Endothelial cell of umbilical vein (primary cell): ENCODE data around the gene FHIT. TPM values are rescaled to one million over a fixed set of nuclear protein-coding genes. Genes with fewer than 3 reads are reported as not detected.

Source experiments
- BruUV-seq: library from RNA; stranded (reverse); fragments of 400-500 nt; replicated peaks from 2 replicates; lab custom pipeline; 2021; lab: Mats Ljungman, UMichigan
- CTCF ChIA-PET: fragments of 300-600, 350-600 bp; sonication (Branson Sonifier 250); formaldehyde crosslinking; loops from one replicate; lab custom pipeline; 2021; ENCODE audit warnings: antibody characterized with exemption, inconsistent platforms; lab: Charles Lee
- POLR2A ChIA-PET: fragments of 300-600, 350-600 bp; sonication (Branson Sonifier 250); formaldehyde crosslinking; loops from one replicate; lab custom pipeline; 2021; ENCODE audit warnings: antibody characterized with exemption, inconsistent platforms; lab: Charles Lee
- DNase-seq: peaks from one replicate; pipeline ENCODE4 v3.0.0-alpha.2; 2011; ENCODE audit warnings: low read depth, low spot score
- FAIRE-seq: peaks from 2 replicates; lab custom pipeline; 2011; peaks lifted over from hg19 to GRCh38; lab: Jason Lieb, UNC
- H2AFZ ChIP-seq: 2 replicates; pipeline ENCODE4 v1.6.0; 2012; ENCODE audit warnings: low read depth, low read length, control low read depth, inconsistent platforms
- H3K27ac ChIP-seq: 2 replicates; pipeline ENCODE4 v1.5.1; 2011; ENCODE audit warnings: low read depth, mild to moderate bottlenecking, control low read depth, low read length, moderate library complexity; ENCODE audit not compliant: insufficient read depth
- H3K27me3 ChIP-seq, 2 experiments: 2 replicates each; pipeline versions ENCODE4 v1.6.0 to v1.6.1; 2011; ENCODE audit warnings: low read length in 2 of 2, mixed read lengths in 1 of 2; ENCODE audit not compliant: control insufficient read depth in 2 of 2, insufficient read depth in 2 of 2
- H3K36me3 ChIP-seq, 2 experiments: 2 replicates in 1 of 2; 3 replicates in 1 of 2; pipeline ENCODE4 v1.5.1; 2011; ENCODE audit warnings: low read length in 2 of 2, mild to moderate bottlenecking in 1 of 2, moderate library complexity in 1 of 2; ENCODE audit not compliant: control insufficient read depth in 2 of 2, insufficient read depth in 2 of 2; ENCODE audit errors: extremely low read depth in 1 of 2
- H3K4me1 ChIP-seq: 3 replicates; pipeline ENCODE4 v1.5.1; 2011; ENCODE audit warnings: mild to moderate bottlenecking, low read length; ENCODE audit not compliant: control insufficient read depth, insufficient read depth; ENCODE audit errors: extremely low read depth
- H3K4me2 ChIP-seq: 2 replicates; pipeline ENCODE4 v1.6.1; 2011; ENCODE audit warnings: low read length, control low read depth, mixed read lengths; ENCODE audit not compliant: insufficient read depth
- H3K4me3 ChIP-seq, 3 experiments: fragments of 200-600 bp in 1 of 3; sonication (generic), shearing (Covaris generic) in 1 of 3; replicated peaks in 1 of 3; 2 replicates each; pipeline ENCODE4 v1.5.1; 2011 to 2016; ENCODE audit warnings: control low read depth in 3 of 3, low read length in 3 of 3, mild to moderate bottlenecking in 2 of 3, inconsistent platforms in 1 of 3, low read depth in 1 of 3, moderate library complexity in 1 of 3; ENCODE audit not compliant: insufficient read depth in 1 of 3
- H3K79me2 ChIP-seq: 2 replicates; pipeline ENCODE4 v1.6.0; 2012; ENCODE audit warnings: low read length, inconsistent platforms; ENCODE audit not compliant: control insufficient read depth, insufficient read depth
- H3K9ac ChIP-seq: replicated peaks from 2 replicates; pipeline ENCODE3; 2011; ENCODE audit warnings: low read length, control low read depth; ENCODE audit not compliant: insufficient read depth; ENCODE audit errors: extremely low read depth
- H3K9me1 ChIP-seq: replicated peaks from 3 replicates; pipeline ENCODE4 v1.6.0; 2011; ENCODE audit warnings: mild to moderate bottlenecking, low read length; ENCODE audit not compliant: control insufficient read depth, insufficient read depth; ENCODE audit errors: extremely low read depth
- H3K9me3 ChIP-seq: replicated peaks from 2 replicates; pipeline ENCODE4 v1.5.1; 2012; ENCODE audit warnings: low read length, inconsistent platforms; ENCODE audit not compliant: control insufficient read depth, insufficient read depth
- H4K20me1 ChIP-seq: replicated peaks from 2 replicates; pipeline ENCODE3; 2011; ENCODE audit warnings: mild to moderate bottlenecking, low read length; ENCODE audit not compliant: control insufficient read depth, insufficient read depth; ENCODE audit errors: extremely low read depth
- CTCF ChIP-seq, 2 donors: IDR thresholded peaks; 1 replicate in 1 of 2; 2 replicates in 1 of 2; pipeline ENCODE4 v1.5.1; 2011; ENCODE audit warnings: low read length in 2 of 2, mild to moderate bottlenecking in 2 of 2, moderate library complexity in 2 of 2, control low read depth in 1 of 2, inconsistent platforms in 1 of 2, low read depth in 1 of 2; ENCODE audit not compliant: insufficient read depth in 1 of 2; ENCODE audit errors: extremely low read depth in 1 of 2
- EZH2 ChIP-seq: IDR thresholded peaks from 2 replicates; pipeline ENCODE4 v1.6.1; 2012; ENCODE audit warnings: borderline replicate concordance, low read depth, mild to moderate bottlenecking, moderate library complexity, low read length, inconsistent platforms; ENCODE audit not compliant: severe bottlenecking
- FOS ChIP-seq: IDR thresholded peaks from 2 replicates; pipeline ENCODE4 v1.6.1; 2011; ENCODE audit warnings: mild to moderate bottlenecking, low read length, moderate library complexity, borderline replicate concordance; ENCODE audit not compliant: insufficient read depth
- GATA2 ChIP-seq: IDR thresholded peaks from 2 replicates; pipeline ENCODE4 v1.7.0; 2011; ENCODE audit warnings: low read depth, mild to moderate bottlenecking, moderate library complexity, mixed read lengths, low read length; ENCODE audit not compliant: insufficient read length, insufficient read depth
- JUN ChIP-seq: IDR thresholded peaks from 2 replicates; pipeline ENCODE4 v1.6.1; 2011; ENCODE audit warnings: borderline replicate concordance, low read depth; ENCODE audit not compliant: insufficient read length, insufficient read depth
- MAX ChIP-seq: IDR thresholded peaks from 2 replicates; pipeline ENCODE4 v1.6.1; 2011; ENCODE audit not compliant: insufficient read depth, insufficient read length
- MYC ChIP-seq: IDR thresholded peaks from one replicate; pipeline ENCODE4 v1.6.1; 2011; ENCODE audit warnings: mild to moderate bottlenecking, low read depth, low read length
- POLR2A ChIP-seq: IDR thresholded peaks from 2 replicates; pipeline ENCODE4 v1.6.1; 2012; ENCODE audit warnings: low read depth, mild to moderate bottlenecking, control low read depth, low read length
- POLR2AphosphoS5 ChIP-seq: IDR thresholded peaks from 2 replicates; pipeline ENCODE4 v1.6.1; 2012; ENCODE audit warnings: low read depth, mild to moderate bottlenecking, control low read depth, low read length, moderate library complexity; ENCODE audit not compliant: insufficient read depth
- dilution Hi-C: fragments of 300-500 bp; cut with MboI; formaldehyde crosslinking; loops from one replicate; pipeline ENCODE4 v1.15.0; 2019; ENCODE audit warnings: low sequenced_read_pairs; ENCODE audit not compliant: extremely low pct_ligation_motif_present
- intact Hi-C: fragments of 100-400 bp; cut with micrococcal nuclease; formaldehyde crosslinking; loops from one replicate; pipeline ENCODE4 v1.10.0; 2022
- polyA plus RNA-seq, 4 experiments: library from polyadenylated mRNA; depleted of rRNA in 3 of 4; stranded (reverse) in 3 of 4; unstranded in 1 of 4; fragments of >200 nt; gene quantifications; 2 replicates each; pipeline versions ENCODE4 v1.2.1 to v1.2.3, GENCODE V29; 2011 to 2012; ENCODE audit warnings: missing spikeins in 1 of 4
- total RNA-seq: library from RNA; stranded (reverse); gene quantifications from 2 replicates; pipeline ENCODE4 v1.2.3, GENCODE V29; 2021

Gene FHIT
- total and polyA plus RNA-seq, 2 donors (not counting 3 experiments of a cell fraction or from before 2014, with no cell fraction given), result 0.47 to 2.2 TPM

- Histone ChIP-seq H3K9me1 (no peaks in the 10 kb centered on the region), H3K9ac (no peak overlapping the region), H4K20me1 (no peaks in the 10 kb centered on the region), H2AFZ (no peak overlapping the region), H3K79me2 (no peaks in the 10 kb centered on the region), H3K4me1 (no peaks in the 10 kb centered on the region), H3K4me2 (no peak overlapping the region), H3K4me3 (no peak overlapping the region), H3K9me3 (no peaks in the 10 kb centered on the region), H3K27me3 (no peaks in the 10 kb centered on the region), H3K36me3 (no peaks in the 10 kb centered on the region), H3K27ac (no peak overlapping the region)
- ChIA-PET POLR2A (no interaction called here), CTCF (no interaction called here)
- DNase-seq (no peak), FAIRE-seq (no peak)
- intact Hi-C loops, result no loop called here
- TF ChIP-seq MAX, result no peak
- no peak for TF ChIP-seq FOS
- no peak for TF ChIP-seq POLR2AphosphoS5
- no peak for TF ChIP-seq POLR2A
- no peak for TF ChIP-seq JUN
- TF ChIP-seq EZH2, result no peak
- no peak for TF ChIP-seq GATA2
- TF ChIP-seq CTCF (IDR thresholded peaks at IDR 0.05; ENCODE audit: extremely low read depth in 1 of 2, insufficient read depth in 1 of 2, low read depth in 1 of 2, low read length in 2 of 2), result no peak
- no peak for TF ChIP-seq MYC
- dilution Hi-C loops, result no loop called here
- BruUV-seq, result no TSS peak
Measured at GRCh38 chr3:60448696-60449095, 802.6 kb downstream of the FHIT start.
